A549 (cell line): ENCODE measurements around the gene AMMECR1. TPM values are rescaled to one million over a fixed set of nuclear protein-coding genes. Genes with fewer than 3 reads are reported as not detected.
A peak's percentile ranks its signal among the peaks of the same experiment; 100 is the strongest.

ENCODE experiments used
- ATAC-seq, 2 experiments: fragments of 200-7000 bp in 1 of 2; fragments of >200 bp in 1 of 2; cut with Nextera tagmentation in 1 of 2; cut with Tn5 transposase in 1 of 2; 3 replicates each; pipeline versions ENCODE4 v1.8.0 to v1.9.1; 2018 to 2020; ENCODE audit warnings: mild to moderate bottlenecking in 1 of 2, moderate library complexity in 1 of 2
- CTCF ChIA-PET: fragments of 300-600 bp; sonication (Branson Sonifier 250); formaldehyde crosslinking; extraction: SDS; loops from one replicate; lab custom pipeline; 2021; ENCODE audit warnings: antibody characterized with exemption, inconsistent platforms; lab: Yijun Ruan, JAX
- POLR2A ChIA-PET: fragments of 350-600 bp; formaldehyde crosslinking; extraction: SDS; loops from one replicate; lab custom pipeline; 2021; ENCODE audit warnings: antibody characterized with exemption, inconsistent platforms; lab: Yijun Ruan, JAX
- DNase-seq, 2 experiments: peaks; one replicate each; pipeline versions ENCODE4 v3.0.0 to v3.0.0-alpha.2; 2011 to 2016; ENCODE audit warnings: low read depth in 1 of 2, low spot score in 1 of 2
- FAIRE-seq: peaks from 2 replicates; lab custom pipeline; 2011; peaks lifted over from hg19 to GRCh38; lab: Jason Lieb, UNC
- H3K27ac ChIP-seq, 2 experiments: fragments of >200 bp; sonication (Bioruptor Twin); formaldehyde crosslinking; 3 replicates each; pipeline ENCODE4 v1.5.1; 2016 to 2017
- H3K4me1 ChIP-seq: fragments of >200 bp; sonication (Bioruptor Twin); formaldehyde crosslinking; 3 replicates; pipeline ENCODE4 v1.6.1; 2016
- H3K4me2 ChIP-seq: fragments of >200 bp; sonication (Bioruptor Twin); formaldehyde crosslinking; 3 replicates; pipeline ENCODE4 v1.6.1; 2016
- H3K4me3 ChIP-seq: fragments of >200 bp; sonication (Bioruptor Twin); formaldehyde crosslinking; 3 replicates; pipeline ENCODE4 v1.5.1; 2016
- H3K9me3 ChIP-seq: fragments of >200 bp; sonication (Bioruptor Twin); formaldehyde crosslinking; 3 replicates; pipeline ENCODE4 v1.6.1; 2016
- CBX2 ChIP-seq: fragments of 200-600 bp; sonication (generic); IDR thresholded peaks from 2 replicates; pipeline ENCODE4 v1.6.1; 2016; ENCODE audit warnings: low read depth, mild to moderate bottlenecking, borderline replicate concordance
- CBX8 ChIP-seq: fragments of 200-600 bp; sonication (generic); IDR thresholded peaks from 2 replicates; pipeline ENCODE4 v1.6.1; 2016
- CEBPB ChIP-seq, 2 experiments: fragments of >200 bp in 1 of 2; sonication (Bioruptor Twin) in 1 of 2; formaldehyde crosslinking in 1 of 2; IDR thresholded peaks; 2 replicates each; pipeline ENCODE4 v1.6.1; 2012 to 2016
- CHD2 ChIP-seq: fragments of 150-350 bp; IDR thresholded peaks from 2 replicates; pipeline ENCODE4 v1.6.1; 2014; ENCODE audit warnings: low read length; ENCODE audit not compliant: partially characterized antibody
- FOSL2 ChIP-seq, 2 experiments: fragments of 450-650 bp in 1 of 2; fragments of >200 bp in 1 of 2; sonication (Bioruptor Twin) in 1 of 2; formaldehyde crosslinking; IDR thresholded peaks; 2 replicates each; pipeline versions ENCODE4 v1.5.0 to v1.6.1; 2016 to 2020; ENCODE audit warnings: mild to moderate bottlenecking in 1 of 2, moderate library complexity in 1 of 2
- HDAC2 ChIP-seq: fragments of 200-600 bp; sonication (generic); IDR thresholded peaks from 2 replicates; pipeline ENCODE4 v1.6.1; 2016
- JUN ChIP-seq, 2 experiments: fragments of >200 bp; sonication (Bioruptor Twin); formaldehyde crosslinking; IDR thresholded peaks; 2 replicates in 1 of 2; 3 replicates in 1 of 2; pipeline ENCODE4 v1.6.1; 2016 to 2017
- JUNB ChIP-seq: fragments of >200 bp; sonication (Bioruptor Twin); formaldehyde crosslinking; IDR thresholded peaks from 2 replicates; pipeline ENCODE4 v1.6.1; 2016
- KDM5A ChIP-seq: fragments of 200-600 bp; sonication (generic); IDR thresholded peaks from 2 replicates; pipeline ENCODE4 v1.6.1; 2016; ENCODE audit warnings: antibody characterized with exemption, mild to moderate bottlenecking
- MAFK ChIP-seq: fragments of 450-650 bp; IDR thresholded peaks from 2 replicates; pipeline ENCODE4 v1.6.1; 2014; ENCODE audit not compliant: partially characterized antibody
- MAZ ChIP-seq: fragments of 150-350 bp; IDR thresholded peaks from 2 replicates; pipeline ENCODE4 v1.6.1; 2014; ENCODE audit warnings: antibody characterized with exemption, low read depth, low read length, borderline replicate concordance
- PBX3 ChIP-seq: IDR thresholded peaks from 2 replicates; pipeline ENCODE4 v1.6.1; 2012
- RAD21 ChIP-seq, 2 experiments: fragments of >200 bp in 1 of 2; sonication (Bioruptor Twin) in 1 of 2; formaldehyde crosslinking in 1 of 2; IDR thresholded peaks in 1 of 2; conservative IDR thresholded peaks in 1 of 2; 2 replicates in 1 of 2; 3 replicates in 1 of 2; pipeline ENCODE4 v1.6.1; 2012 to 2018; ENCODE audit warnings: inconsistent platforms in 1 of 2
- RARB ChIP-seq: fragments of 250-450 bp; sonication (Bioruptor Pico); IDR thresholded peaks from 2 replicates; pipeline ENCODE4 v1.8.0; 2021; ENCODE audit warnings: mild to moderate bottlenecking, moderate library complexity
- RCOR1 ChIP-seq: fragments of 150-350 bp; IDR thresholded peaks from 2 replicates; pipeline ENCODE4 v1.6.1; 2014; ENCODE audit warnings: antibody characterized with exemption, low read length, low read depth
- SMC3 ChIP-seq: fragments of >200 bp; sonication (Bioruptor Twin); formaldehyde crosslinking; IDR thresholded peaks from 3 replicates; pipeline ENCODE4 v1.6.1; 2018; ENCODE audit warnings: inconsistent platforms
- TP53 ChIP-seq: fragments of 250-450 bp; sonication (Bioruptor Pico); IDR thresholded peaks from 2 replicates; pipeline ENCODE4 v1.5.0; 2021; ENCODE audit warnings: mild to moderate bottlenecking, moderate library complexity
- ZFP36 ChIP-seq: fragments of 450-650 bp; IDR thresholded peaks from 2 replicates; pipeline ENCODE4 v1.6.1; 2014; ENCODE audit warnings: borderline replicate concordance; ENCODE audit not compliant: partially characterized antibody
- WGBS: methylation state at CpG from one replicate; pipeline ENCODE4 v1.1.6; 2017; ENCODE audit errors: missing lambda C conversion rate; 5-methylcytosine and 5-hydroxymethylcytosine counted together
- polyA plus RNA-seq, 4 experiments: library from polyadenylated mRNA; depleted of rRNA in 3 of 4; stranded (reverse); fragments of >200 nt; fragmentation: RNase III in 1 of 4; extraction: RNeasy Plus Mini Kit Qiagen cat#74134 plus additional on column Dnase treatment in 1 of 4; gene quantifications; 2 replicates in 3 of 4; 3 replicates in 1 of 4; pipeline ENCODE4 v1.2.3, GENCODE V29; 2011 to 2017
- TF ChIP-seq, protein P1 (sequence below): fragments of 200-600 bp; sonication (generic); IDR thresholded peaks from 2 replicates; pipeline ENCODE4 v1.6.1; 2016; ENCODE audit warnings: antibody characterized with exemption, mild to moderate bottlenecking, moderate library complexity

AMMECR1 gene
- polyA plus RNA-seq, 2 of the 4 experiments (the other 2 are of a cell fraction) = 7.9 to 13.7 TPM

- Histone ChIP-seq H3K4me3 (no peak overlapping the region), H3K9me3 (peaks cover 3% of the 10 kb centered on the region; the same call in 1 of the 3 replicates), H3K27ac (peak overlapping the region; percentile 83 to 89), H3K4me2 (peak overlapping the region; percentile 81), H3K4me1 (peaks cover 52% of the 10 kb centered on the region)
- no peak for TF ChIP-seq HDAC2
- no peak for TF ChIP-seq MAFK
- TF ChIP-seq CBX2 = no peak
- TF ChIP-seq JUNB = peak; percentile 54
- 0 out of 5 replicates have a peak, but pooled peaks of 1 of the 2 experiments have one; percentile 4 for TF ChIP-seq RAD21 (conservative IDR thresholded peaks at IDR 0.05 in 1 of 2, IDR thresholded peaks at IDR 0.05 in 1 of 2)
- no peak for TF ChIP-seq CHD2
- TF ChIP-seq CBX8 = no peak
- no peak for TF ChIP-seq MAZ
- TF ChIP-seq SMC3 = no peak
- TF ChIP-seq, protein P1, sequence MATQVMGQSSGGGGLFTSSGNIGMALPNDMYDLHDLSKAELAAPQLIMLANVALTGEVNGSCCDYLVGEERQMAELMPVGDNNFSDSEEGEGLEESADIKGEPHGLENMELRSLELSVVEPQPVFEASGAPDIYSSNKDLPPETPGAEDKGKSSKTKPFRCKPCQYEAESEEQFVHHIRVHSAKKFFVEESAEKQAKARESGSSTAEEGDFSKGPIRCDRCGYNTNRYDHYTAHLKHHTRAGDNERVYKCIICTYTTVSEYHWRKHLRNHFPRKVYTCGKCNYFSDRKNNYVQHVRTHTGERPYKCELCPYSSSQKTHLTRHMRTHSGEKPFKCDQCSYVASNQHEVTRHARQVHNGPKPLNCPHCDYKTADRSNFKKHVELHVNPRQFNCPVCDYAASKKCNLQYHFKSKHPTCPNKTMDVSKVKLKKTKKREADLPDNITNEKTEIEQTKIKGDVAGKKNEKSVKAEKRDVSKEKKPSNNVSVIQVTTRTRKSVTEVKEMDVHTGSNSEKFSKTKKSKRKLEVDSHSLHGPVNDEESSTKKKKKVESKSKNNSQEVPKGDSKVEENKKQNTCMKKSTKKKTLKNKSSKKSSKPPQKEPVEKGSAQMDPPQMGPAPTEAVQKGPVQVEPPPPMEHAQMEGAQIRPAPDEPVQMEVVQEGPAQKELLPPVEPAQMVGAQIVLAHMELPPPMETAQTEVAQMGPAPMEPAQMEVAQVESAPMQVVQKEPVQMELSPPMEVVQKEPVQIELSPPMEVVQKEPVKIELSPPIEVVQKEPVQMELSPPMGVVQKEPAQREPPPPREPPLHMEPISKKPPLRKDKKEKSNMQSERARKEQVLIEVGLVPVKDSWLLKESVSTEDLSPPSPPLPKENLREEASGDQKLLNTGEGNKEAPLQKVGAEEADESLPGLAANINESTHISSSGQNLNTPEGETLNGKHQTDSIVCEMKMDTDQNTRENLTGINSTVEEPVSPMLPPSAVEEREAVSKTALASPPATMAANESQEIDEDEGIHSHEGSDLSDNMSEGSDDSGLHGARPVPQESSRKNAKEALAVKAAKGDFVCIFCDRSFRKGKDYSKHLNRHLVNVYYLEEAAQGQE = no peak
- TF ChIP-seq RCOR1 = no peak
- TF ChIP-seq KDM5A = no peak
- TF ChIP-seq ZFP36 = no peak
- peak; percentile 32; the same call in 1 of the 2 replicates for TF ChIP-seq FOSL2 (IDR thresholded peaks at IDR 0.05)
- no peak for TF ChIP-seq FOSL2 (CRISPR knock-in tag; IDR thresholded peaks at IDR 0.05)
- peak in 1 of 2 experiments; percentile 57 for DNase-seq
- WGBS = 2% methylated on average over 6 of the region's 6 CpGs
- ChIA-PET POLR2A (interaction anchor here (1.0 to 1.6 kb wide), 2 partner anchors 136 to 137 kb away, joined by 3 to 8 read pairs; partner anchors contain the start of gene AMMECR1), CTCF (interaction anchor here (0.8 to 34.7 kb wide), 4 partner anchors 13 to 233 kb away, joined by 3 to 848 read pairs (median 6); no protein-coding TSS in a partner anchor)
- peak; percentile 70 to 72 for ATAC-seq
- peak; percentile 95 for FAIRE-seq
Observed at GRCh38 chrX:110180928-110181310, 137.0 kb downstream of the AMMECR1 start.

DNA sequence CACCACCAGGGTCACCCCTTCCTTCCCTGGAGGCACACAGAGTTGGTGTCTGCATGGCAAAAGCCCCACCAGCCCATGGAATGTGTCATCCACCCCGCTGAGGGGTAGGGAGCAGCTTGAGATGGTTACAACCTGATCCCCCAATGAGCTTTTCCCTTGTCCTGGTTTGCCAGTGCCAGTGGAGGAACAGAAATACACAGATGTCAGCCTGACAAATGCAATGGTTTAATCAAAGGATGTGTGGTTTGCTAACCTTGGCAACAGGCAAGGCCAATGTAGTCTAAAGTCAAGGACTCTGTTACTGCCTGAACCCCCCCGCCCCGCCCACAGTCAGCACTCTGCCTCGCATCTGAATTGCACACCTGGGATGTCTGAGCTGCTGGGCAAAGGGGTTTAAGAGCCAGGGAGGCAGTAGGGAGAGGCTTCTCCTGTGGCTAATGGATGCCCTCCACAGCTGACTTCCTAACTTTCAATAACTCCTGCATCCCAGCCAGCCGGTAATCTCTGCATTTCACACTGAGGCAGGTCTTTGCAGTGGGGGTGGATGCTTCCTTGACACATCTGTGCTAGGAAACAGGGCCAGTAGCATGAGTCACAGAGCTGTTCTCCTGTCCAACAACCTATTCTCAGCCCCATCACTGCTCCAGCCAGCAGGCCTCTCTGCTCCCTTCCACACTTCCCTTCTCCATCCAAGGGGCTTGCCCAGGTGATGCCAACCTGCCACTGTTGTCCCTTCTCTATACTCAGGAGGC, 137.5 kb downstream of the AMMECR1 start:
- peak; percentile 84 to 85 for ATAC-seq

More for the DNA sequence above, 137.5 kb downstream of the AMMECR1 start:
- Histone ChIP-seq H3K4me1 (peaks cover 52% of the 10 kb centered on the region), H3K4me2 (peak overlapping the region; percentile 81), H3K27ac (peak overlapping the region; percentile 83 to 89), H3K4me3 (0 out of 3 replicates have a peak overlapping the region, but pooled peaks have one; percentile 12), H3K9me3 (no peaks in the 10 kb centered on the region)
- POLR2A ChIA-PET = interaction anchor here (1.0 to 1.6 kb wide), 2 partner anchors 136 to 138 kb away, joined by 3 to 8 read pairs; partner anchors contain the start of gene AMMECR1
- CTCF ChIA-PET = interaction anchor here (0.6 to 34.7 kb wide), 7 partner anchors 10 to 668 kb away, joined by 3 to 848 read pairs (median 3); no protein-coding TSS in a partner anchor
- no peak for FAIRE-seq
- TF ChIP-seq CEBPB (IDR thresholded peaks at IDR 0.05) (no peak), TP53 (CRISPR knock-in tag) (no peak), CBX8 (no peak), HDAC2 (no peak), JUN (IDR thresholded peaks at IDR 0.05) (0 out of 5 replicates have a peak, but pooled peaks of 1 of the 2 experiments have one; percentile 24), RARB (CRISPR knock-in tag) (no peak), FOSL2 (IDR thresholded peaks at IDR 0.05) (no peak), FOSL2 (CRISPR knock-in tag; IDR thresholded peaks at IDR 0.05) (peak; percentile 2; the same call in 1 of the 2 replicates), RAD21 (conservative IDR thresholded peaks at IDR 0.05 in 1 of 2, IDR thresholded peaks at IDR 0.05 in 1 of 2) (0 out of 5 replicates have a peak, but pooled peaks of 1 of the 2 experiments have one; percentile 9), PBX3 (no peak)
- peak in 1 of 2 experiments; percentile 50 for DNase-seq
- WGBS = 62% methylated on average over 5 of the region's 5 CpGs
